GM12878 (cell line): ENCODE data around the gene TRIM25. TPM values are rescaled to one million over a fixed set of nuclear protein-coding genes. Genes with fewer than 3 reads are reported as not detected.

Source experiments
- ATAC-seq: fragments of 200-7000 bp; cut with Tn5 transposase; 3 replicates; pipeline ENCODE4 v1.9.1; 2020; ENCODE audit warnings: mild to moderate bottlenecking, moderate library complexity
- Bru-seq: library from RNA; stranded (reverse); fragments of 400-500 nt; gene quantifications from one replicate; lab custom pipeline; 2021; lab: Mats Ljungman, UMichigan
- BruChase-seq, 2 experiments: library from RNA; stranded (reverse); fragments of 400-500 nt; gene quantifications; one replicate each; lab custom pipeline; 2021; lab: Mats Ljungman, UMichigan
- BruUV-seq: library from RNA; stranded (reverse); fragments of 400-500 nt; replicated peaks from 2 replicates; lab custom pipeline; 2021; lab: Mats Ljungman, UMichigan
- CTCF ChIA-PET: fragments of 300-600 bp; sonication (Branson Sonifier 250); formaldehyde crosslinking; extraction: SDS; loops from one replicate; lab custom pipeline; 2021; ENCODE audit warnings: inconsistent platforms; lab: Yijun Ruan, JAX
- POLR2A ChIA-PET: fragments of 350-600 bp; formaldehyde crosslinking; extraction: SDS; loops from one replicate; lab custom pipeline; 2021; ENCODE audit warnings: inconsistent platforms; lab: Charles Lee
- RAD21 ChIA-PET: fragments of 300-600 bp; sonication (Branson Sonifier 250); formaldehyde crosslinking; loops from one replicate; lab custom pipeline; 2023; ENCODE audit warnings: antibody characterized with exemption; ENCODE audit not compliant: unreplicated experiment; lab: Charles Lee
- SMC1A ChIA-PET: fragments of 300-600 bp; sonication (Branson Sonifier 250); formaldehyde crosslinking; loops from one replicate; lab custom pipeline; 2023; ENCODE audit not compliant: unreplicated experiment, uncharacterized antibody; lab: Charles Lee
- DNase-seq: peaks from one replicate; pipeline ENCODE4 v3.0.0-alpha.2; 2011; ENCODE audit warnings: low read depth, low spot score
- FAIRE-seq: peaks from 3 replicates; lab custom pipeline; 2011; peaks lifted over from hg19 to GRCh38; lab: Jason Lieb, UNC
- H2AFZ ChIP-seq: 2 replicates; pipeline ENCODE4 v1.6.0; 2011; ENCODE audit warnings: low read depth, low read length, control low read depth; ENCODE audit not compliant: control insufficient read depth
- H3K27ac ChIP-seq: 2 replicates; pipeline ENCODE4 v1.5.1; 2011; ENCODE audit warnings: control low read depth; ENCODE audit not compliant: control insufficient read depth, insufficient read depth
- H3K27me3 ChIP-seq, 2 experiments: replicated peaks in 1 of 2; 2 replicates each; pipeline versions ENCODE4 v1.6.0 to v1.6.1; 2011; ENCODE audit warnings: low read length in 1 of 2; ENCODE audit not compliant: control insufficient read depth in 2 of 2, insufficient read depth in 2 of 2
- H3K36me3 ChIP-seq, 2 experiments: 2 replicates each; pipeline ENCODE4 v1.5.1; 2011; ENCODE audit warnings: low read length in 1 of 2; ENCODE audit not compliant: control insufficient read depth in 2 of 2, insufficient read depth in 2 of 2
- H3K4me1 ChIP-seq: 2 replicates; pipeline ENCODE4 v1.6.1; 2011; ENCODE audit warnings: mild to moderate bottlenecking, low read length, moderate library complexity, mixed read lengths; ENCODE audit not compliant: control insufficient read depth, insufficient read depth
- H3K4me2 ChIP-seq: 2 replicates; pipeline ENCODE4 v1.6.0; 2011; ENCODE audit warnings: control low read depth; ENCODE audit not compliant: control insufficient read depth, insufficient read depth
- H3K4me3 ChIP-seq: fragments of 200-600 bp; sonication (generic); 2 replicates; pipeline ENCODE4 v1.5.1; 2016
- H3K79me2 ChIP-seq: 2 replicates; pipeline ENCODE4 v1.6.0; 2011; ENCODE audit warnings: low read length; ENCODE audit not compliant: control insufficient read depth, insufficient read depth
- H3K9ac ChIP-seq: 2 replicates; pipeline ENCODE4 v1.8.0; 2011; ENCODE audit warnings: low read length, control low read depth, mixed read lengths; ENCODE audit not compliant: control insufficient read depth, insufficient read depth
- H3K9me3 ChIP-seq: replicated peaks from 3 replicates; pipeline ENCODE4 v1.5.1; 2011; ENCODE audit warnings: mild to moderate bottlenecking, low read length; ENCODE audit not compliant: control insufficient read depth, insufficient read depth
- H4K20me1 ChIP-seq: 2 replicates; pipeline ENCODE4 v1.6.0; 2011; ENCODE audit not compliant: control insufficient read depth, insufficient read depth
- CHD4 ChIP-seq: fragments of 200-600 bp; sonication (generic); IDR thresholded peaks from 2 replicates; pipeline ENCODE4 v1.6.1; 2016; ENCODE audit warnings: mild to moderate bottlenecking
- HDAC2 ChIP-seq: fragments of 200-600 bp; sonication (generic); IDR thresholded peaks from 2 replicates; pipeline ENCODE4 v1.6.1; 2017
- MYB ChIP-seq: fragments of 150-350 bp; IDR thresholded peaks from 2 replicates; pipeline ENCODE4 v1.6.1; 2014; ENCODE audit warnings: mild to moderate bottlenecking, low read depth, low read length, borderline replicate concordance
- SIN3A ChIP-seq: IDR thresholded peaks from 2 replicates; pipeline ENCODE4 v1.6.1; 2012; ENCODE audit warnings: low read depth, low read length, improper control_type of control experiment
- SIX5 ChIP-seq: IDR thresholded peaks from 2 replicates; pipeline ENCODE4 v1.6.1; 2011; ENCODE audit warnings: mild to moderate bottlenecking, low read depth, low read length, moderate library complexity; ENCODE audit not compliant: severe bottlenecking
- WGBS: methylation state at CpG from one replicate; pipeline ENCODE4 v1.1.6; 2016; ENCODE audit warnings: low lambda C conversion rate; ENCODE audit not compliant: insufficient replicate concordance, insufficient coverage; ENCODE audit errors: missing lambda C conversion rate; 5-methylcytosine and 5-hydroxymethylcytosine counted together
- in situ Hi-C: fragments of 300-500 bp; cut with MboI; formaldehyde crosslinking; loops from 9 replicates; pipeline ENCODE4 v1.14.3; 2018; ENCODE audit warnings: mixed read lengths
- intact Hi-C: fragments of 100-400 bp; cut with micrococcal nuclease; formaldehyde crosslinking; loops from one replicate; pipeline ENCODE4 v1.14.2; 2022; ENCODE audit not compliant: unreplicated experiment
- long read RNA-seq, 2 experiments: library from polyadenylated mRNA; unstranded; transcript quantifications; one replicate each; pipeline ENCODE4 v2.0.0, GENCODE V29; 2019 to 2020
- polyA minus RNA-seq, 3 experiments: library from RNA; depleted of rRNA, polyadenylated mRNA; stranded (reverse); fragments of >200 nt; gene quantifications; 2 replicates each; pipeline ENCODE4 v1.2.3, GENCODE V29; 2011
- polyA plus RNA-seq, 11 experiments: library from polyadenylated mRNA; depleted of rRNA in 4 of 11; unstranded in 6 of 11; stranded (reverse) in 5 of 11; fragments of >200 nt; fragmentation: Nextera tagmentation in 4 of 11; fragmentation: Illumina TruSeq in 1 of 11; extraction: Ambion mirVana in 4 of 11; extraction: Trizol in 1 of 11; gene quantifications; 1 replicate in 1 of 11; 2 replicates in 10 of 11; pipeline versions ENCODE4 v1.2.1 to v1.2.3, GENCODE V29; 2011 to 2016; ENCODE audit warnings: inconsistent platforms in 2 of 11, missing spikeins in 2 of 11, low read depth in 1 of 11
- total RNA-seq, 4 experiments: library from RNA; depleted of rRNA in 3 of 4; stranded (reverse); fragments of >200 nt in 3 of 4; fragmentation: Illumina TruSeq in 1 of 4; extraction: Trizol in 1 of 4; gene quantifications; 2 replicates each; pipeline versions ENCODE4 v1.2.1 to v1.2.3, GENCODE V29; 2013 to 2021
- TF ChIP-seq, protein P1 (sequence below): fragments of 150-350 bp; IDR thresholded peaks from 2 replicates; pipeline ENCODE4 v1.6.1; 2016; ENCODE audit warnings: low read depth, low read length
- TF ChIP-seq, protein P2 (sequence below): fragments of 450-650 bp; conservative IDR thresholded peaks from 2 replicates; pipeline ENCODE4 v1.6.1; 2017; ENCODE audit warnings: mild to moderate bottlenecking, moderate library complexity
- TF ChIP-seq, protein P3 (sequence below): IDR thresholded peaks from 2 replicates; pipeline ENCODE4 v1.6.1; 2012; ENCODE audit warnings: low read length, inconsistent platforms

TRIM25 gene, protein sequence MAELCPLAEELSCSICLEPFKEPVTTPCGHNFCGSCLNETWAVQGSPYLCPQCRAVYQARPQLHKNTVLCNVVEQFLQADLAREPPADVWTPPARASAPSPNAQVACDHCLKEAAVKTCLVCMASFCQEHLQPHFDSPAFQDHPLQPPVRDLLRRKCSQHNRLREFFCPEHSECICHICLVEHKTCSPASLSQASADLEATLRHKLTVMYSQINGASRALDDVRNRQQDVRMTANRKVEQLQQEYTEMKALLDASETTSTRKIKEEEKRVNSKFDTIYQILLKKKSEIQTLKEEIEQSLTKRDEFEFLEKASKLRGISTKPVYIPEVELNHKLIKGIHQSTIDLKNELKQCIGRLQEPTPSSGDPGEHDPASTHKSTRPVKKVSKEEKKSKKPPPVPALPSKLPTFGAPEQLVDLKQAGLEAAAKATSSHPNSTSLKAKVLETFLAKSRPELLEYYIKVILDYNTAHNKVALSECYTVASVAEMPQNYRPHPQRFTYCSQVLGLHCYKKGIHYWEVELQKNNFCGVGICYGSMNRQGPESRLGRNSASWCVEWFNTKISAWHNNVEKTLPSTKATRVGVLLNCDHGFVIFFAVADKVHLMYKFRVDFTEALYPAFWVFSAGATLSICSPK
- total RNA-seq (2013; cell fraction: nucleolus; rRNA removed): 362 and 384 TPM in 2 replicates
- 47.3 and 57.2 TPM in 2 replicates for total RNA-seq (2014; rRNA removed)
- total RNA-seq (2014; rRNA removed; fragmentation: Illumina TruSeq; extraction: Trizol): 45.1 and 45.5 TPM in 2 replicates
- total RNA-seq (2021): 93.6 and 96.1 TPM in 2 replicates
- polyA plus RNA-seq (2011; ENCODE audit: low read depth): 42.0 TPM
- polyA plus RNA-seq (2011; rRNA removed): 123 and 138 TPM in 2 replicates
- polyA plus RNA-seq (2011; cell fraction: cytosol; rRNA removed): 72.4 and 86.7 TPM in 2 replicates
- 276 and 335 TPM in 2 replicates for polyA plus RNA-seq (2011; cell fraction: nucleus; rRNA removed)
- polyA plus RNA-seq (2012): 61.2 and 68.8 TPM in 2 replicates
- 93.2 and 95.5 TPM in 2 replicates for polyA plus RNA-seq (2014; fragmentation: Illumina TruSeq; extraction: Trizol)
- polyA plus RNA-seq (2014; fragmentation: Nextera tagmentation; extraction: Ambion mirVana): 10 to 100 TPM; 10.5 to 15.9 TPM
- 58.6 and 59.7 TPM in 2 replicates for polyA plus RNA-seq (2014; rRNA removed)
- 10 to 100 TPM; 32.7 to 40.7 TPM for polyA plus RNA-seq (2016; fragmentation: Nextera tagmentation; extraction: Ambion mirVana)
- polyA minus RNA-seq (2011; rRNA and poly(A)+ RNA removed): 75.3 and 98.7 TPM in 2 replicates
- 54.1 and 75.7 TPM in 2 replicates for polyA minus RNA-seq (2011; cell fraction: cytosol; rRNA and poly(A)+ RNA removed)
- 91.8 and 128 TPM in 2 replicates for polyA minus RNA-seq (2011; cell fraction: nucleus; rRNA and poly(A)+ RNA removed)
- Bru-seq, nascent RNA: percentile 97 among the genes with signal in this experiment
- BruChase-seq, experiment 1, labeled RNA remaining after a 6-hour chase: percentile 98 among the genes with signal in this experiment
- BruChase-seq, experiment 2, labeled RNA remaining after a 2-hour chase: percentile 98 among the genes with signal in this experiment
- long read RNA-seq, experiment 1, full-length matches to known transcripts: 5 of 12 reads
- long read RNA-seq, experiment 1, partial matches to known transcripts: 0 of 12 reads
- long read RNA-seq, experiment 1, other reads (novel, unspliced or antisense): 7 of 12 reads
- long read RNA-seq, experiment 2, partial matches to known transcripts: 1 of 70 reads
- long read RNA-seq, experiment 2, other reads (novel, unspliced or antisense): 69 of 70 reads

DNA sequence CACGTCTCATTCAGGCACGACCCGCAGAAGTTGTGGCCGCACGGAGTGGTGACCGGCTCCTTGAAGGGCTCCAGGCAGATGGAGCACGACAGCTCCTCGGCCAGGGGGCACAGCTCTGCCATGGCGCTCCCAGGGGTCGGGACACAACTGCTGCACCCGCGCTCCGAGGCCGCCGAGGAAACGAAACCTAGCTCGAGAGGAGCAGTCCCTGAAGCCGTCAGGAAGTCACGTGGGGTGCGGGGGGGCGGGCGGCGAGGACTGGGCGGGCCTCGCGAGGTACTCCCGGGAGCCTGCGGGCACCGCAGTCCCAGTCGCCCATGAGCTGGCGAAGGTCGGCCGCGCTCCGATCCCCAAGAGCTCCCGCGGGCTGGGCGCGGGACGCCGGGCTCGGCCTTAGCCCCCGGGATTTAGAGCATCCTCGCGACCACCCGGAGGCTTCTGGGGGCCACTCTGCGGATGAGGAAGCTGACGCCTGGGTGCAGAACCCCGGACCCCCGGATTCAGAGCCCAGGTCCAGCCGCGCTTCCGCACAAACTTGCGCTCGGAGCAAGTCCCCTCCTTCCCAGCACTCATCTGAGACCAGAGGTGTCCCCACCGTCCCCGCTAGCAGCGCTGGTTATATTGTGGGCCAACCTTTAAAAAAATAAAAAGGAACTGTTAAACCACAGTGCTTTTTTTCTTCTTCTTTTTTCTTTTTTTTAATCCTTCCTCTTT, at the start of gene TRIM25:
TRIM25 (minus strand) TSS at position 183 of the 714 bp plus-strand sequence; CDS start at position 122, 61 bp downstream.
- ChIA-PET SMC1A (interaction anchor here (1.0 to 1.7 kb wide), 7 partner anchors 53 to 690 kb away, joined by 3 to 8 read pairs (median 3); no protein-coding TSS in a partner anchor), POLR2A (interaction anchor here (0.6 to 1.2 kb wide), 7 partner anchors 15 to 690 kb away, joined by 3 to 8 read pairs (median 4); partner anchors contain the start of genes C17orf67, DGKE and SCPEP1), RAD21 (interaction anchor here (0.6 to 1.6 kb wide), 8 partner anchors 9 to 93 kb away, joined by 3 to 7 read pairs (median 4); partner anchors contain the start of gene SCPEP1), CTCF (interaction anchor here (0.7 to 1.6 kb wide), 4 partner anchors 17 to 177 kb away, joined by 3 to 5 read pairs (median 3); no protein-coding TSS in a partner anchor)
- peaks cover 60% of the 10 kb centered on the region for H3K79me2 ChIP-seq
- WGBS: 1% methylated on average over 44 of the region's 58 CpGs
- BruUV-seq: TSS peak; percentile 99
- peaks cover 19% of the 10 kb centered on the region for H3K4me1 ChIP-seq
- H3K27ac ChIP-seq: peak within 1 kb of the TSS; percentile 86
- H3K4me2 ChIP-seq: peak within 1 kb of the TSS; percentile 92
- H3K9ac ChIP-seq: peak within 1 kb of the TSS; percentile 79
- H3K4me3 ChIP-seq: peak within 1 kb of the TSS; percentile 98
- peaks cover 15% of the 10 kb centered on the region for H4K20me1 ChIP-seq
- no peaks in the 10 kb centered on the region; the same call in 2 of the 3 replicates for H3K9me3 ChIP-seq
- in situ Hi-C loops: no loop called here
- no peaks in the 10 kb centered on the region for H3K27me3 ChIP-seq
- H2AFZ ChIP-seq: peak within 1 kb of the TSS; percentile 79
- ATAC-seq (peak; percentile 87), DNase-seq (peak; percentile 60), FAIRE-seq (no peak)
- H3K36me3 ChIP-seq: peaks cover 0 to 7% of the 10 kb centered on the region in 2 experiments; a peak in 2 of 4 replicates
- intact Hi-C loops: no loop called here
- TF ChIP-seq SIN3A: no peak
- no peak for TF ChIP-seq HDAC2
- TF ChIP-seq, protein P1, sequence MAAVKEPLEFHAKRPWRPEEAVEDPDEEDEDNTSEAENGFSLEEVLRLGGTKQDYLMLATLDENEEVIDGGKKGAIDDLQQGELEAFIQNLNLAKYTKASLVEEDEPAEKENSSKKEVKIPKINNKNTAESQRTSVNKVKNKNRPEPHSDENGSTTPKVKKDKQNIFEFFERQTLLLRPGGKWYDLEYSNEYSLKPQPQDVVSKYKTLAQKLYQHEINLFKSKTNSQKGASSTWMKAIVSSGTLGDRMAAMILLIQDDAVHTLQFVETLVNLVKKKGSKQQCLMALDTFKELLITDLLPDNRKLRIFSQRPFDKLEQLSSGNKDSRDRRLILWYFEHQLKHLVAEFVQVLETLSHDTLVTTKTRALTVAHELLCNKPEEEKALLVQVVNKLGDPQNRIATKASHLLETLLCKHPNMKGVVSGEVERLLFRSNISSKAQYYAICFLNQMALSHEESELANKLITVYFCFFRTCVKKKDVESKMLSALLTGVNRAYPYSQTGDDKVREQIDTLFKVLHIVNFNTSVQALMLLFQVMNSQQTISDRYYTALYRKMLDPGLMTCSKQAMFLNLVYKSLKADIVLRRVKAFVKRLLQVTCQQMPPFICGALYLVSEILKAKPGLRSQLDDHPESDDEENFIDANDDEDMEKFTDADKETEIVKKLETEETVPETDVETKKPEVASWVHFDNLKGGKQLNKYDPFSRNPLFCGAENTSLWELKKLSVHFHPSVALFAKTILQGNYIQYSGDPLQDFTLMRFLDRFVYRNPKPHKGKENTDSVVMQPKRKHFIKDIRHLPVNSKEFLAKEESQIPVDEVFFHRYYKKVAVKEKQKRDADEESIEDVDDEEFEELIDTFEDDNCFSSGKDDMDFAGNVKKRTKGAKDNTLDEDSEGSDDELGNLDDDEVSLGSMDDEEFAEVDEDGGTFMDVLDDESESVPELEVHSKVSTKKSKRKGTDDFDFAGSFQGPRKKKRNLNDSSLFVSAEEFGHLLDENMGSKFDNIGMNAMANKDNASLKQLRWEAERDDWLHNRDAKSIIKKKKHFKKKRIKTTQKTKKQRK: no peak
- no peak for TF ChIP-seq MYB
- TF ChIP-seq, protein P2, sequence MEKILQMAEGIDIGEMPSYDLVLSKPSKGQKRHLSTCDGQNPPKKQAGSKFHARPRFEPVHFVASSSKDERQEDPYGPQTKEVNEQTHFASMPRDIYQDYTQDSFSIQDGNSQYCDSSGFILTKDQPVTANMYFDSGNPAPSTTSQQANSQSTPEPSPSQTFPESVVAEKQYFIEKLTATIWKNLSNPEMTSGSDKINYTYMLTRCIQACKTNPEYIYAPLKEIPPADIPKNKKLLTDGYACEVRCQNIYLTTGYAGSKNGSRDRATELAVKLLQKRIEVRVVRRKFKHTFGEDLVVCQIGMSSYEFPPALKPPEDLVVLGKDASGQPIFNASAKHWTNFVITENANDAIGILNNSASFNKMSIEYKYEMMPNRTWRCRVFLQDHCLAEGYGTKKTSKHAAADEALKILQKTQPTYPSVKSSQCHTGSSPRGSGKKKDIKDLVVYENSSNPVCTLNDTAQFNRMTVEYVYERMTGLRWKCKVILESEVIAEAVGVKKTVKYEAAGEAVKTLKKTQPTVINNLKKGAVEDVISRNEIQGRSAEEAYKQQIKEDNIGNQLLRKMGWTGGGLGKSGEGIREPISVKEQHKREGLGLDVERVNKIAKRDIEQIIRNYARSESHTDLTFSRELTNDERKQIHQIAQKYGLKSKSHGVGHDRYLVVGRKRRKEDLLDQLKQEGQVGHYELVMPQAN: peak; percentile 88
- TF ChIP-seq SIX5: no peak
- no peak for TF ChIP-seq CHD4
- TF ChIP-seq, protein P3, sequence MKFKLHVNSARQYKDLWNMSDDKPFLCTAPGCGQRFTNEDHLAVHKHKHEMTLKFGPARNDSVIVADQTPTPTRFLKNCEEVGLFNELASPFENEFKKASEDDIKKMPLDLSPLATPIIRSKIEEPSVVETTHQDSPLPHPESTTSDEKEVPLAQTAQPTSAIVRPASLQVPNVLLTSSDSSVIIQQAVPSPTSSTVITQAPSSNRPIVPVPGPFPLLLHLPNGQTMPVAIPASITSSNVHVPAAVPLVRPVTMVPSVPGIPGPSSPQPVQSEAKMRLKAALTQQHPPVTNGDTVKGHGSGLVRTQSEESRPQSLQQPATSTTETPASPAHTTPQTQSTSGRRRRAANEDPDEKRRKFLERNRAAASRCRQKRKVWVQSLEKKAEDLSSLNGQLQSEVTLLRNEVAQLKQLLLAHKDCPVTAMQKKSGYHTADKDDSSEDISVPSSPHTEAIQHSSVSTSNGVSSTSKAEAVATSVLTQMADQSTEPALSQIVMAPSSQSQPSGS: no peak
